ENCODE results near the gene SEMA5B.

Gene SEMA5B

DNA sequence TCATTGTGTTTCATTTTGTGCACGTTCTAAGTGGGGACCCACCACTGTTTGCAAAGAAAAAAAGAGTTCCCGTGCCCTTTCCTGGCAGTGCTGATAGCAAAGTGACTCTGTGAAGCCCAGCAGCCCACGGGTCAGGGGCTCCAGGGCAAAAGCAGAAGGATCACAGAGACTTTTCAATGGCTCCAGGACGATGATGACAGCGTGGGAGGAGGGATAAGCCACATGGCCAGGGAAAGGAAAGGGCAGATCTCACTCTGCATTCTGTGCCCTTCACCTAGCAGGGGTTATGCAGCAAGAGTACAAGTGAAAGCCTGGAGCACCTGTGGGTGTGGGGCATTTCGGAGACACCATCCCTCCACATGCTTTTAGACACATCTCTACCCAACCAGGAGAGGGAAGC lies 35.4 kb downstream of the SEMA5B start:
- no peak overlapping the region for H3K23ac ChIP-seq (ENCODE audit: low read length)
- WGBS (ENCODE audit: extremely low coverage, insufficient coverage, insufficient read length) = no CpG with 5 or more reads among the region's 6 CpGs
- no peak overlapping the region for H3K4ac ChIP-seq (ENCODE audit: low read depth, low read length)
- H2BK5ac ChIP-seq (ENCODE audit: low read depth, low read length, poor library complexity) = no peak overlapping the region
- H3K4me3 ChIP-seq (ENCODE audit: low read depth, low read length) = no peak overlapping the region
- peaks cover 0 to 10% of the 10 kb centered on the region in 2 experiments for H3K4me1 ChIP-seq (ENCODE audit: control insufficient read depth in 1 of 2, insufficient read depth in 2 of 2, low read length in 2 of 2)
- H3K79me1 ChIP-seq (ENCODE audit: low read length) = no peaks in the 10 kb centered on the region
- H2BK12ac ChIP-seq (ENCODE audit: low read length) = no peak overlapping the region
- no peak overlapping the region for H2AK5ac ChIP-seq (ENCODE audit: low read length)
- DNase-seq = peak in 1 of 2 donors; percentile 13
- H4K8ac ChIP-seq (ENCODE audit: low read depth, low read length) = no peak overlapping the region
- H2BK120ac ChIP-seq (ENCODE audit: insufficient read depth, low read length, poor library complexity) = no peak overlapping the region
- H3K36me3 ChIP-seq (ENCODE audit: control insufficient read depth in 1 of 2, insufficient read depth in 2 of 2, low read length in 2 of 2) = no peaks in the 10 kb centered on the region
- H3K4me2 ChIP-seq (ENCODE audit: low read length) = no peak overlapping the region
- no peak overlapping the region for H3K18ac ChIP-seq (ENCODE audit: low read length)
- no peaks in the 10 kb centered on the region for H3K79me2 ChIP-seq (ENCODE audit: control insufficient read depth, insufficient read depth, low read length, poor library complexity)
- peaks cover 1% of the 10 kb centered on the region for H3K9me3 ChIP-seq (ENCODE audit: insufficient read depth, low read depth, low read length)
- no peak overlapping the region for H4K12ac ChIP-seq (ENCODE audit: low read depth, low read length)
- no peak overlapping the region for H4K91ac ChIP-seq (ENCODE audit: low read depth, low read length)
- H3K14ac ChIP-seq (ENCODE audit: low read length) = no peak overlapping the region
- no peak overlapping the region for H2AFZ ChIP-seq (ENCODE audit: insufficient read depth, low read length, poor library complexity)
- H3K9ac ChIP-seq (ENCODE audit: low read length) = no peak overlapping the region
- H3K27ac ChIP-seq (ENCODE audit: low read depth, low read length) = no peak overlapping the region
- no peaks in the 10 kb centered on the region for H3K27me3 ChIP-seq (ENCODE audit: insufficient read depth, low read length)

DNA sequence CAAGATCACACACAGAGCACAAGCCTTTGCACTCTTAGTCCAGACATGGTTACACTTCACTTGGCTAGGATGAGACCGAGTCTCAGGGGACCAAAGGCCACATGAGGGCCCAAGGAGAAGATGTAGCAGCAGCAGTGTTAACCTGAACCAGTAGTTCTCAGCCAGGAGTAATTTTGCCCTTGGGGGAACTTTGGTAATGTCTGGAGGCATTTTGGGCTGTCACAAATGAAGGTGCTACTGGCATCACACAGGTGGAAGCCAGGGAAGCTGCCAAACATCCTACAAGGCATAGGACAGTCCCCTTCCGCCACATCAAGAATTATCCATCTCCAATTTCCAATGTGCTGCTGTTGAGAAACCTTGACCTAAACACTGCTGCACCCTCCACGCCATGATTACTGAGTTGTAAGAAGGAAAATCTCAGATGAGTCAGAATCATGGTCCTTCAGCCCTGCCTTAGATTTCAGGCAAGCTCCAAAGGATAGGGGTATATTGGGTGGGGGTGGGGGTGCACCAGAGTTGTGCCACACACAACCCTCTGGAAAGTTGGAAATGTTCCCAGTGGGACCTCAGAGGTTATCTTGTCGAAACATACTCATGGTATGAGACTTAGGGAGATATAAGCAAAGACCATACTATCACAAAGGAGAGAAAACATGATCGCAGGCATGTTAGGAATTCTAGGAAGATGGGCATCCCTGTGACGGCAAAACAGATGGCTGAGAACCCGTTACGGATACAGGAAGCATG lies 36.2 kb downstream of the SEMA5B start:
- Histone ChIP-seq H2AFZ (ENCODE audit: insufficient read depth, low read length, poor library complexity) (no peak overlapping the region), H4K8ac (ENCODE audit: low read depth, low read length) (no peak overlapping the region), H2AK5ac (ENCODE audit: low read length) (no peak overlapping the region), H3K14ac (ENCODE audit: low read length) (no peak overlapping the region), H4K12ac (ENCODE audit: low read depth, low read length) (no peak overlapping the region), H2BK12ac (ENCODE audit: low read length) (no peak overlapping the region), H3K36me3 (ENCODE audit: control insufficient read depth in 1 of 2, insufficient read depth in 2 of 2, low read length in 2 of 2) (no peaks in the 10 kb centered on the region), H2BK5ac (ENCODE audit: low read depth, low read length, poor library complexity) (no peak overlapping the region), H3K4ac (ENCODE audit: low read depth, low read length) (no peak overlapping the region), H3K4me3 (ENCODE audit: low read depth, low read length) (no peak overlapping the region), H3K79me2 (ENCODE audit: control insufficient read depth, insufficient read depth, low read length, poor library complexity) (no peaks in the 10 kb centered on the region), H3K4me1 (ENCODE audit: control insufficient read depth in 1 of 2, insufficient read depth in 2 of 2, low read length in 2 of 2) (peaks cover 0 to 10% of the 10 kb centered on the region in 2 experiments), H3K27ac (ENCODE audit: low read depth, low read length) (no peak overlapping the region), H2BK120ac (ENCODE audit: insufficient read depth, low read length, poor library complexity) (no peak overlapping the region), H3K18ac (ENCODE audit: low read length) (no peak overlapping the region), H3K9me3 (ENCODE audit: insufficient read depth, low read depth, low read length) (peaks cover 1% of the 10 kb centered on the region), H3K9ac (ENCODE audit: low read length) (no peak overlapping the region), H3K4me2 (ENCODE audit: low read length) (no peak overlapping the region), H3K27me3 (ENCODE audit: insufficient read depth, low read length) (no peaks in the 10 kb centered on the region), H3K79me1 (ENCODE audit: low read length) (no peaks in the 10 kb centered on the region), H4K91ac (ENCODE audit: low read depth, low read length) (no peak overlapping the region), H3K23ac (ENCODE audit: low read length) (no peak overlapping the region)
- no CpG with 5 or more reads among the region's 8 CpGs for WGBS (ENCODE audit: extremely low coverage, insufficient coverage, insufficient read length)
- peak; percentile 60 to 75 for DNase-seq

DNA sequence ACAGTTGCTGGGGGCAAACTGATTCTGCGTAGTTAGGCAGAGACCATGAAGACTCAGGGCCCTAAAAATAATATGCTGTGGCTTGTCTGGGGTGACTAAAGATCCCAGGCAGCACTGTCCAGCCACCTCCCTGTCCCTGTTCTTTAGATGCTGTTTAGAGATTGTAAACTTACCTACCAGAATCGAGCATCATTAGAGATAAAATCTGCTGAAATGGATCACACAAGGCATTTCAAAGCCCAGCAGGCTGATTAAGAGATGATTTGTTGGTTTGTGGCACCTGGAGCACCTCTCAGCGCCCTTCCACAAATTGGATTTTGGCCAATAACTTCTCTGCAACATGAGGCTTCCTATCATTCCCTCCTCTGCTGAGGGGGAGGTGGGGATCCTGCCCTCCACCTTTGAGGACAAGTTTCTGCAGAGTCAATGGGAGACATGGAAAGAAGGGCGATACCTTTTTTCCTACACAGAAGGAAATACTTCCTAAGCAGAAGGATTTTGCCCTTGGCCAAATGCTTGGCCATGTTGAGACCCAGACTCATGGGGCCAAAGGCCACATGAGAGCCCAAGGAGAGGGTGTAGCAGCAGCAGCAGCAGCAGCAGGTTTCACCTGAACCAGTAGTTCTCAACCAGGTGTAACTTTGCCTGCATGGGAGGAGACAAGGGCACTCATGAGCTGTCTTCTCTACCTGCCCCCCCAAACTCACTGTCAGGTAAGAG lies 37.5 kb downstream of the SEMA5B start:
- WGBS (ENCODE audit: extremely low coverage, insufficient coverage, insufficient read length) = no CpG with 5 or more reads among the region's 4 CpGs
- Histone ChIP-seq H3K36me3 (ENCODE audit: control insufficient read depth in 1 of 2, insufficient read depth in 2 of 2, low read length in 2 of 2) (no peaks in the 10 kb centered on the region), H3K4me1 (ENCODE audit: control insufficient read depth in 1 of 2, insufficient read depth in 2 of 2, low read length in 2 of 2) (peaks cover 0 to 10% of the 10 kb centered on the region in 2 experiments)

DNA sequence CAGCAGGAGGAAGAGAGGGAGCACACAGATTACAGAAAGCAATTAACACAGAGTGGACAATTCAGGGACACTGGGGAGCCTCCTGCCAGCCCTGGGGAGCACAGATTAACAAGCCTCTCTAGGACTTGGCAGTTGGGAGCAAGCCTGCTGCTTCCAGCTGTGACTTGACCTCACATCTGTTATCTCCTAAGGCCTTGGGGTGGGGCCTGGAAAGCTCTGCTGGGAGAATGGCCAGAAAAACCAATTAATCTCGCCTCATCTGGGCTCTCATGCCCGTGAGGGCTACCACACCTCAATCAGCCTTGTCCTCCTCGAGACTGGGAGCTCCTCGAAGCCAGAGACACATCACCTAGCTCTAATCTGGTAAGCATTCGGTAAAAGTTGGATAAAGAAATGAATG lies 39.1 kb downstream of the SEMA5B start:
- Histone ChIP-seq H3K9ac (ENCODE audit: low read length) (no peak overlapping the region), H3K4me2 (ENCODE audit: low read length) (no peak overlapping the region), H3K14ac (ENCODE audit: low read length) (no peak overlapping the region), H3K18ac (ENCODE audit: low read length) (no peak overlapping the region), H3K27me3 (ENCODE audit: insufficient read depth, low read length) (no peaks in the 10 kb centered on the region), H3K27ac (ENCODE audit: low read depth, low read length) (no peak overlapping the region), H3K4ac (ENCODE audit: low read depth, low read length) (no peak overlapping the region), H3K36me3 (ENCODE audit: control insufficient read depth in 1 of 2, insufficient read depth in 2 of 2, low read length in 2 of 2) (no peaks in the 10 kb centered on the region), H3K79me1 (ENCODE audit: low read length) (no peaks in the 10 kb centered on the region), H3K9me3 (ENCODE audit: insufficient read depth, low read depth, low read length) (no peaks in the 10 kb centered on the region), H3K23ac (ENCODE audit: low read length) (no peak overlapping the region), H4K91ac (ENCODE audit: low read depth, low read length) (no peak overlapping the region), H3K4me1 (ENCODE audit: control insufficient read depth in 1 of 2, insufficient read depth in 2 of 2, low read length in 2 of 2) (peaks cover 0 to 10% of the 10 kb centered on the region in 2 experiments), H3K79me2 (ENCODE audit: control insufficient read depth, insufficient read depth, low read length, poor library complexity) (no peaks in the 10 kb centered on the region), H4K8ac (ENCODE audit: low read depth, low read length) (no peak overlapping the region), H2AK5ac (ENCODE audit: low read length) (no peak overlapping the region), H2AFZ (ENCODE audit: insufficient read depth, low read length, poor library complexity) (no peak overlapping the region), H2BK5ac (ENCODE audit: low read depth, low read length, poor library complexity) (no peak overlapping the region), H3K4me3 (ENCODE audit: low read depth, low read length) (no peak overlapping the region), H4K12ac (ENCODE audit: low read depth, low read length) (no peak overlapping the region), H2BK12ac (ENCODE audit: low read length) (no peak overlapping the region), H2BK120ac (ENCODE audit: insufficient read depth, low read length, poor library complexity) (no peak overlapping the region)
- no peak for DNase-seq
- no CpG with 5 or more reads among the region's 5 CpGs for WGBS (ENCODE audit: extremely low coverage, insufficient coverage, insufficient read length)

More for the DNA sequence above, 37.5 kb downstream of the SEMA5B start:
- no peak overlapping the region for H3K4me3 ChIP-seq (ENCODE audit: low read depth, low read length)
- no peaks in the 10 kb centered on the region for H3K27me3 ChIP-seq (ENCODE audit: insufficient read depth, low read length)
- H3K23ac ChIP-seq (ENCODE audit: low read length) = no peak overlapping the region
- no peak overlapping the region for H3K9ac ChIP-seq (ENCODE audit: low read length)
- DNase-seq = peak; percentile 56 to 62
- H3K9me3 ChIP-seq (ENCODE audit: insufficient read depth, low read depth, low read length) = peaks cover 1% of the 10 kb centered on the region
- no peak overlapping the region for H4K8ac ChIP-seq (ENCODE audit: low read depth, low read length)
- H3K4ac ChIP-seq (ENCODE audit: low read depth, low read length) = no peak overlapping the region
- H3K27ac ChIP-seq (ENCODE audit: low read depth, low read length) = no peak overlapping the region
- H3K79me1 ChIP-seq (ENCODE audit: low read length) = no peaks in the 10 kb centered on the region
- no peak overlapping the region for H2BK5ac ChIP-seq (ENCODE audit: low read depth, low read length, poor library complexity)
- H3K4me2 ChIP-seq (ENCODE audit: low read length) = no peak overlapping the region
- H4K91ac ChIP-seq (ENCODE audit: low read depth, low read length) = no peak overlapping the region
- H3K14ac ChIP-seq (ENCODE audit: low read length) = no peak overlapping the region
- no peak overlapping the region for H2AK5ac ChIP-seq (ENCODE audit: low read length)
- no peak overlapping the region for H4K12ac ChIP-seq (ENCODE audit: low read depth, low read length)
- H2AFZ ChIP-seq (ENCODE audit: insufficient read depth, low read length, poor library complexity) = no peak overlapping the region
- no peak overlapping the region for H3K18ac ChIP-seq (ENCODE audit: low read length)
- H2BK12ac ChIP-seq (ENCODE audit: low read length) = no peak overlapping the region
- no peaks in the 10 kb centered on the region for H3K79me2 ChIP-seq (ENCODE audit: control insufficient read depth, insufficient read depth, low read length, poor library complexity)
- H2BK120ac ChIP-seq (ENCODE audit: insufficient read depth, low read length, poor library complexity) = no peak overlapping the region
